Neural progenitor cell (in vitro differentiated cells): ENCODE data around the gene TGM2. TPM values are rescaled to one million over a fixed set of nuclear protein-coding genes. Genes with fewer than 3 reads are reported as not detected.

Source experiments
- DNase-seq: peaks from one replicate; pipeline ENCODE4 v3.0.0-alpha.2; 2016; ENCODE audit warnings: low spot score
- H2AFZ ChIP-seq: fragments of 200-600 bp; sonication (generic); replicated peaks from 2 replicates; pipeline ENCODE4 v1.6.1; 2016; ENCODE audit warnings: antibody characterized with exemption
- H3F3A ChIP-seq: fragments of 200-600 bp; sonication (generic); 2 replicates; pipeline ENCODE4 v1.6.1; 2016; ENCODE audit warnings: antibody characterized with exemption, low read depth
- H3K27ac ChIP-seq: fragments of 200-600 bp; sonication (generic); 2 replicates; pipeline ENCODE4 v1.5.1; 2016; ENCODE audit warnings: mild to moderate bottlenecking
- H3K27me3 ChIP-seq: fragments of 200-600 bp; sonication (generic); 2 replicates; pipeline ENCODE4 v1.6.1; 2016; ENCODE audit warnings: mild to moderate bottlenecking, moderate library complexity
- H3K36me3 ChIP-seq: fragments of 200-600 bp; sonication (generic); 2 replicates; pipeline ENCODE4 v1.5.1; 2016
- H3K4me1 ChIP-seq: fragments of 200-600 bp; sonication (generic); 2 replicates; pipeline ENCODE4 v1.6.1; 2016; ENCODE audit warnings: mixed run types
- H3K4me2 ChIP-seq: fragments of 200-600 bp; sonication (generic); 2 replicates; pipeline ENCODE4 v1.6.1; 2016
- H3K4me3 ChIP-seq: fragments of 200-600 bp; sonication (generic); 2 replicates; pipeline ENCODE4 v1.5.1; 2016
- H3K79me2 ChIP-seq: fragments of 200-600 bp; sonication (generic); 2 replicates; pipeline ENCODE4 v1.6.1; 2016; ENCODE audit warnings: low read depth
- H3K9ac ChIP-seq: fragments of 200-600 bp; sonication (generic); 2 replicates; pipeline ENCODE4 v1.6.1; 2016
- H3K9me3 ChIP-seq: fragments of 200-600 bp; sonication (generic); 2 replicates; pipeline ENCODE4 v1.5.1; 2016; ENCODE audit warnings: low read depth
- H4K20me1 ChIP-seq: fragments of 200-600 bp; sonication (generic); 2 replicates; pipeline ENCODE4 v1.6.1; 2016; ENCODE audit warnings: low read depth
- H3K27ac Mint-ChIP-seq: 3 replicates; pipeline ENCODE4 v1.8.0; 2021; ENCODE audit warnings: mixed read lengths
- H3K27me3 Mint-ChIP-seq: 2 replicates; pipeline ENCODE4 v1.8.0; 2022; ENCODE audit warnings: low read depth, mild to moderate bottlenecking, inconsistent platforms, moderate library complexity, mixed read lengths; ENCODE audit not compliant: insufficient read depth
- H3K36me3 Mint-ChIP-seq: 3 replicates; pipeline ENCODE4 v1.8.0; 2021; ENCODE audit warnings: mixed read lengths
- H3K4me1 Mint-ChIP-seq: 3 replicates; pipeline ENCODE4 v1.8.0; 2021; ENCODE audit warnings: mixed read lengths
- H3K4me3 Mint-ChIP-seq: 3 replicates; pipeline ENCODE4 v1.8.0; 2021; ENCODE audit warnings: mild to moderate bottlenecking, moderate library complexity, mixed read lengths
- H3K9me3 Mint-ChIP-seq: 3 replicates; pipeline ENCODE4 v1.8.0; 2020; ENCODE audit warnings: mixed read lengths
- CTCF ChIP-seq: fragments of 200-600 bp; sonication (generic); IDR thresholded peaks from 2 replicates; pipeline ENCODE4 v1.5.1; 2017; ENCODE audit warnings: antibody characterized with exemption, mild to moderate bottlenecking
- EZH2 ChIP-seq: fragments of 200-600 bp; sonication (generic); IDR thresholded peaks from 2 replicates; pipeline ENCODE4 v1.6.1; 2017; ENCODE audit warnings: antibody characterized with exemption, mild to moderate bottlenecking, moderate library complexity
- EZH2phosphoT487 ChIP-seq: fragments of 200-600 bp; sonication (generic); IDR thresholded peaks from 2 replicates; pipeline ENCODE4 v1.6.1; 2017; ENCODE audit warnings: antibody characterized with exemption
- total RNA-seq: library from RNA; depleted of rRNA; stranded (reverse); fragments of >200 nt; gene quantifications from 2 replicates; pipeline ENCODE4 v1.2.3, GENCODE V29; 2015; ENCODE audit warnings: low replicate concordance

Gene TGM2
- total RNA-seq, 1 donor from 2014 or later, result 0.22 TPM

GRCh38 chr20:38115205-38115604 is 49.9 kb downstream of the TGM2 start:
- no peaks in the 10 kb centered on the region for H3K36me3 Mint-ChIP-seq
- Histone ChIP-seq H3K9me3 (no peaks in the 10 kb centered on the region), H3K27ac (no peak overlapping the region), H3K79me2 (no peaks in the 10 kb centered on the region), H3K36me3 (no peaks in the 10 kb centered on the region), H2AFZ (no peak overlapping the region), H3F3A (no peaks in the 10 kb centered on the region), H3K4me3 (no peak overlapping the region), H4K20me1 (no peaks in the 10 kb centered on the region), H3K4me1 (no peaks in the 10 kb centered on the region), H3K4me2 (no peak overlapping the region), H3K9ac (no peak overlapping the region), H3K27me3 (no peaks in the 10 kb centered on the region)
- no peak overlapping the region for H3K27ac Mint-ChIP-seq
- no peak for DNase-seq
- H3K9me3 Mint-ChIP-seq, result no peaks in the 10 kb centered on the region
- H3K4me1 Mint-ChIP-seq, result peaks cover 7% of the 10 kb centered on the region
- peaks cover 6% of the 10 kb centered on the region for H3K27me3 Mint-ChIP-seq
- H3K4me3 Mint-ChIP-seq, result no peak overlapping the region
- TF ChIP-seq EZH2 (no peak), EZH2phosphoT487 (no peak), CTCF (no peak)

GRCh38 chr20:38114353-38114791 is 50.7 kb downstream of the TGM2 start:
- Mint-ChIP-seq H3K4me1 (peaks cover 7% of the 10 kb centered on the region), H3K27ac (no peak overlapping the region), H3K4me3 (no peak overlapping the region), H3K9me3 (no peaks in the 10 kb centered on the region), H3K27me3 (peaks cover 6% of the 10 kb centered on the region), H3K36me3 (no peaks in the 10 kb centered on the region)
- Histone ChIP-seq H3K27ac (no peak overlapping the region), H3K27me3 (no peaks in the 10 kb centered on the region), H3K9ac (no peak overlapping the region), H3K79me2 (no peaks in the 10 kb centered on the region), H3K36me3 (no peaks in the 10 kb centered on the region), H3K4me1 (no peaks in the 10 kb centered on the region), H3K4me2 (no peak overlapping the region), H3F3A (no peaks in the 10 kb centered on the region), H4K20me1 (no peaks in the 10 kb centered on the region), H3K9me3 (no peaks in the 10 kb centered on the region), H2AFZ (no peak overlapping the region), H3K4me3 (no peak overlapping the region)
- DNase-seq, result no peak
- TF ChIP-seq EZH2 (no peak), EZH2phosphoT487 (no peak), CTCF (no peak)

DNA sequence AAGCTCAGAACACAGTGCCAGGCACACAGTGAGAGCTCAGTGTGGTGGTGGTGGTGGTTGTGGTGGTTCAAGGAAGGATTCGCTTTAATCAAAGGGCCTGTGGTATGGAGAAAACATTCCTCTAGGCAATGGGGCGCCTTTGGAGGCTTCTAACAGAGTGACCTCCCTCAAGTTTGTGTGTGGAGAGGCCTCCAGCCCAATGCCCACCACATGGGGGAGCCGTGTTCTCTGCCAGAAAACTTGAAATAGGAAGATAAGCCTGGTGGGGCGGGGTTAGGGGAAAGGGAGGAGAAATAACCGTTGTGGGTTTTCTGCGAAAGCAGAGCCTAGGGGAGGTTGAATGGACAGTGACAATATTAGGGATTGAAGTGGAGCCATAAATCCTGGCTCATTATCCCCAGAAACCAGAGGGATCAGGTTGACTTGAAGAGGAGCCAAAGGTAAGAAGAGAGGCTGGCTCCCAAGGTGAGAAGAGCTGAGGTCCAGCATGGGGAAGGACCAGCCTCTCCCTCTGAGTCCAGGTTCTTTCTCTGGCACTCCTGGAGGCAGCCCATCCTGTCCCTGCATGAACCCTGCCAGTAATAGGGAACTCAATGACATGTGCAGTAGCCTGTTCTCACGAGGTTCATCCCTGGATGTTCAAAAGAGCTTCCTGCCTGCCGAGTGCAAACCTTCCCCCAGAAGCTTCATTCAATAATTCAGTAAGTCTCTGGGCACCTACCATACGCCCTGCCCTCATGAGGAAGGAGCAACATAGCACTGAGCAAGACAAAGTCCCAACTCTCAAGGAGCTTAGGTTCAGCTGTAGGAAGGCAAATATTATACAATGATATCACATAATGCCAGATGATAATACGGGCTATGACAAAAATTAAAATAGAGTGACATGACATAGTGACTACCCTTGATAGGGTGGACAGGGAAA is 51.4 kb downstream of the TGM2 start:
- H3K27ac Mint-ChIP-seq, result peak overlapping the region; percentile 68
- H3K4me2 ChIP-seq, result no peak overlapping the region
- peak; percentile 72 for DNase-seq
- H3K36me3 ChIP-seq, result no peaks in the 10 kb centered on the region
- peaks cover 8% of the 10 kb centered on the region for H3K27me3 Mint-ChIP-seq
- H3K4me3 Mint-ChIP-seq, result no peak overlapping the region
- no peaks in the 10 kb centered on the region for H3F3A ChIP-seq
- H2AFZ ChIP-seq, result no peak overlapping the region
- H3K79me2 ChIP-seq, result no peaks in the 10 kb centered on the region
- no peaks in the 10 kb centered on the region for H3K4me1 ChIP-seq
- H3K27ac ChIP-seq, result no peak overlapping the region
- TF ChIP-seq CTCF, result peak; percentile 63
- TF ChIP-seq EZH2phosphoT487, result no peak
- H4K20me1 ChIP-seq, result no peaks in the 10 kb centered on the region
- no peak overlapping the region for H3K9ac ChIP-seq
- H3K4me3 ChIP-seq, result no peak overlapping the region
- H3K9me3 ChIP-seq, result no peaks in the 10 kb centered on the region
- H3K4me1 Mint-ChIP-seq, result peaks cover 7% of the 10 kb centered on the region
- H3K27me3 ChIP-seq, result no peaks in the 10 kb centered on the region
- H3K36me3 Mint-ChIP-seq, result no peaks in the 10 kb centered on the region
- H3K9me3 Mint-ChIP-seq, result no peaks in the 10 kb centered on the region
